Activated gamma-delta T cell treated with anti-CD3 and anti-CD28 coated beads, Interleukin-2, amount 50 U/mL, for 16 hours (primary cell): Measurements from ENCODE around the gene KLHL22.
"Not testable (repeated sequence)": the region's sequence is repeated elsewhere in the genome, so short reads cannot be mapped to it uniquely, and the experiment has no call there.

Experiments used
- DNase-seq: peaks from one replicate; pipeline ENCODE4 v3.0.0-alpha.2; 2020; ENCODE audit warnings: low read depth

KLHL22 gene

DNA sequence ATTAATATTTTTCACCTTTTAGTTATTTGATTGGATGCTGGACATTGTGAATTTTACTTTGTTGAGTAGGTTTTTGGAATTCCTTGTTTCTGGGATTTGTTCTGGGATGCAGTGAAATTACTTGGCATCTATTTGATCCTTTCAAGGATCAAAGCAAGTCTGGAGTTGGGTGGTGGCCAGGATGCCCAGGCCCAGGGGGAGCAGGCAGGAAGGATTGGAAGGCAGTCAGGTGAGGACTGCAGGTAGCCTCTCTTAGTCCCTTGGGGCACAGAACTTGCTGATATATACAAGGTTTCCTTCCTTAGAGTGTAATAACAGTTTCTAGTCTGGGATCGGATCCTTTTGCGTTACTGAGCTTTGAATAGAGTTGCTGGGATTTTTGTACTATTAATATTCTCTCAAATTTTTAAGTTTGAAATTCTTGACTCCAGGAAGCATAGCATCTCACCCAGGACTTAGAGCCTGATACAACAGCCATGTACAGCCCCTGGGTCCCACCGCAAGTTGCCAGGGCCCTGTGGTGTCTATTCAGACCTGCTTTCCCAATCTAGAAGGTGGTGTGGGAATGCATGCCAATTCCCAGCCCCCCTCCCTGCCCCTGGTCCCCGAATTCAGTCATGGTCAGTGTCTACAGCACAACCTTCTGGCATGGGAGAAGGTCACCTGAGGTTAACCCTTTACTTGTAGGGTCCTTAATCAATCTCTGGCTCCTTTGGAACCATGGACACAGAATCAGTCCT is 95.6 kb downstream of the KLHL22 start:
- DNase-seq = no peak

DNA sequence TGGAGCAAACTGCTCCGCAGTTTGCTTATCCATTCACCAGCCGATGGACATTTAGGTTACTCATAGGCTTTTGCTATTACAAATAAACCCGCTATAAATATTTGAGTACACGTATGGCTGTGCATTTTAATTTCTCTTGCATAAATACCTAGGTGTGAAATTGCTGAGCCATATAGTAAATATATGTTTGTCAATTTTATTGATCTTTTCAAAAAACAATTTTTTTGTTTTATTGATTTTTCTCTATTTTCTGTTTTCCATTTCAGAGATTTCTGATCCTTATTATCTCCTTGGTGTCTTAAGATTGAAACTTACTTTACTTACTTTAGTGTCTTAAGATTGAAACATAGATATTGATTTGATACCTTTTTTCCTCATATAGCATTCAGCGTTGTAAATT is 97.2 kb downstream of the KLHL22 start:
- DNase-seq = no peak

DNA sequence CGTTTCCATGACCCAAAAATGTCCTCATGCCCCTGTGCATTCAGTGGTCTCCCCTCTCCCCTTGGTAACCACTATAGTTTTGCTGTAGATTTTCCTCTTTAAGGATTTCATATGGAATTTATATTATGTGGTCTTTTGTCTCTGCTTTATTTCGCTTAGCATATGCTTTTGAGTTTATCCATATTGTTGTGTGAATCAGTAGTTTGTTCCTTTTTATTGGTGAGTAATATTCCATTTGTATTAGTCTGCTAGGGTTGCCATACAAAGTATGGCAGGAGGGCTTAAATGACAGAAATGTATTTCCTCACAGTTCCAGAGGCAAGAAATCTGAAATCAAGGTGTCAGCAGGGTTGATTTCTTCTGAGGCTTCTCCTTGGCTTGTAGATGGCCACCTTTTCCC is 98.1 kb downstream of the KLHL22 start:
- DNase-seq = no peak

DNA sequence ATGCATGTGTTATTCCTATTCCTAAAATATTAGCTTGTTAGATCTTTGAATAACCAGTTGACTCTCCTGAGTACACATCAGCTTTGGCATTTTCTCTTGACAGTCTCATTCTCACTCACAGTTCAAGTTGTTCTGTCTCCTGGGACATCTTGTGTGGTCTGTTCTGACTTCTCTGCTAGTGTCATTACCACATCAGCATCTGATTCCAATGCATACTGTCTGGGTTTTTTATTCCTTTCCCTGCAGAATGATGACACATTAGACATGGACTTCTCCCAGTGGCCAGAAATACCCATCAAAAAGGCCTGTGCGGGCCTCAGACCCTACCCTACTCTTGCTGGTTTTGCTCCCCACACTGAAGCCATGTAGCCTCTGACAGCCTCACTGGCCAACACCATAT is 99.0 kb downstream of the KLHL22 start:
- no peak for DNase-seq

DNA sequence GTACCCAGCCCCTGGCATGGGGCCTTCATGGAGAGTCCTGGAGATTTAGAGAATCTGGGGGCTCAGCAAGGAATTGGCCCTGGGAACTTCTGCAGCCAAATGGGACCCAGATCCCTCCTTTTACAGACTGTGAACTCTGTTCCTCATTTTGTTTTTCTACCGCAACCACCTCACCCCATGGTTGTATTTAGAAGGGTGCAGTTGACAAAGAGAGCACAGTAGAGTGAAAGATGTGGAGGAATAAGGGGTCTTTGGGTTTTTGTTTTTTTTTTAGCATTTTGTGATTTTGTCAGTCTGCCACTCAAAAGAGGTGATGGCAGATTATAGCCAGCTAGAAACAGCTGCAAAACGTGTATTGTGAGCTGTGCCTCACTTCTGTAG is 99.7 kb downstream of the KLHL22 start:
- DNase-seq = no peak

DNA sequence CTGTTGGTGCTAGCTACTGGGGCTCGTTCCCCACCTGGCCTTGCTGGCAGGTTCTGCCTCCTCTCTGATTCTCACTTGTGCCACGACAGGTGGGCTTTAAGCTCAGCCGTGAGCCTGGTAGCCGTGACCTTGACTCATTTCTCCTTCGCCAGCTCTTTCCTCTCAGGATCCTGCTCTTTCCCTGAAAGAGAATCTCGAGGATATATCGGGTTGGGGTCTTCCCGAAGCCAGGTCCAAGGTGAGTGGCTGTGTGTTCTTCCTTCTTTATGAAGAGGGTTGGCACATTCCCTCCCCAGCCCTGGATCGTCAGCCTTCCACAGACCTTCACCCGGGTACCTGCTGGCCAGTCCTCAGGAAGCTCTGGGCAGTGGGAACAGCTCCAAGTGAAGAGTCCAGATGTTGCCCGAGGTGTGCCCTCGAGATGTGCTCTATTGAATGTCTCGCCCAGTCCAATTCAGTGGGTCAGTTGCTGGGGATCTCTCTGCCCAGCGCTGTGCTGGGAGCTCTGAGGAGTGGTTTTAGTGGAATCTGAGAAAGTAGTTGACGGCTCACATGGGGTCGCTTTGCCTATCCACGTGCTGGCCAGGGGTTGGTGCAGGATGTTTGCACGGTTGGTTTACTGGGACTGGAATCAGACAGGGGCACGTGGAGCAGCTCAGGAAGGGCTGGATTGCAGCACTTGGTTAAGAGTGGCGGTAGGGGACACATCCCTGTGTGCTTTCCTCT is 100.3 kb downstream of the KLHL22 start:
- no peak for DNase-seq

DNA sequence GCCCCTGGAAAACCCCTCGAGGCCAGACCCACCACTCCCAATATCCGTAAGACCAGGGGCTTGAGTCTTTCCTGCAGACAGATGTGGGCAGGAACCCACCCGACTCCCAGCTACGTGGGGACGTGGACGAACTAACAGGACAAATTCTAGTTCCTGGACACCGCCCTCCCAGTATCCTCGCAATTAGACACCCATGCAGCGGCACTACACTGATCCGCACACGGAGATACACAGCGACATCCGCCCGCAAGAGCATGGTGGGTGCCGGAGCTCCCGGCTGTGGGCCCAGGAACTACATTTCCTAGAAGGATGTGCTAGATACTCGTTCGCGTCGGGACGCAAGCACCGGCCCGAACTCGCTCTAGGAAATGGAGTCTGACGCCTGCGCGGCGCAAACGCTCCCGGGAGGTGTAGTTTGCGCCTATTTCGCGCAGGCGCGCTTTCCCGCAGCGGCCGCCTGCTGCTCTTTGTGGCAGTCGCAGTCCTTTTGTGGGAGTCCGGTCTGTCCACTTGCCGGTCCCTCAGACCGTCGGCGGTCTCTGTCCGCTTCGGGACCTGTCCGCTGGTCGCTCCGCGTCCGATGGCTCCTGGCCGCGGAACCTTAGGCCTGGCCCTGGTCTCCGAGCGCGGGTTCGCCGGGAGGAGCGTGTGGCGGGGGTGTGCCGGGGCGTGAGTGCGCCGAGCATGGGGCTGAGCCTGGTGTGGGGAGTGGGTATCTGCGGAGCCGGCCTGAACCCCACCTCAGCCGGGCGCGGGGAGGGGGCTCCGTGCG is 101.7 kb downstream of the KLHL22 start, which contains the start of gene ZNF74:
ZNF74 (plus strand) TSS at position 447 of the 772 bp plus-strand sequence. CDS start 478 bp downstream, outside the sequence.
- peak; percentile 72 for DNase-seq

DNA sequence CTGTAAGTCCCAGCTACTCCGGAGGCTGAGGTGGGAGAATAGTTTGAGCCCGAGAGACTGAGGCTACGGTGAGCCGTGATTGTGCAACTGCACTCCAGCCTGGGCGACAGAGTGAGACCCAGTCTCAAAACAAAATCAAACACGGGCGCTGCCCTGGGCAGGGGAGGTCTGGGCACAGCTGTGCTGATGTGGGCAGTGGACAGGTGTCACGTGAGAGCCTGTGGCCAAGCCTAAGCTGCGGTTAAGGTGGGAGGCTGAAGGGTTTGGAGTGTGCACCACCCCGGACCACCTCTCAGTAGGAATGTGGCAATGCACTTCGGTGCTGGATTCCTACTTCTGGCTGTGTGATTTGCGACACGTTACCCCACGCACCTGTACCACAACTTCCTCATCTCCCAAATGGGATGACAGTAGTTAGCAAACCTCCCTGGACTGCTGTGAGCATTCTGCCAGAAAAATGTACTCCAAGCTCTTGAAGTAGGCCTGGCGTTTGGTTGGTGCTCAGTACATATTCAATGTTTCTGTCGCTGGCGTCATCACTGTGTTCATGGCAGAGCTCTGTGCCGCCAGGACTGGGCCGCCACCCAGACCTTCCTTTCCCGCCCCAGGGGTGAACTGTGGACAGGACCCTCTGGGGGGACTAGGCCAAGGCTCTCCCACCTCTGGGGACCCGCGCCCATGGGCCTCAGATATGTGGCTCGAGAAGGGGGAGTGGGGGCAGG is 102.5 kb downstream of the KLHL22 start:
- DNase-seq = no peak

DNA sequence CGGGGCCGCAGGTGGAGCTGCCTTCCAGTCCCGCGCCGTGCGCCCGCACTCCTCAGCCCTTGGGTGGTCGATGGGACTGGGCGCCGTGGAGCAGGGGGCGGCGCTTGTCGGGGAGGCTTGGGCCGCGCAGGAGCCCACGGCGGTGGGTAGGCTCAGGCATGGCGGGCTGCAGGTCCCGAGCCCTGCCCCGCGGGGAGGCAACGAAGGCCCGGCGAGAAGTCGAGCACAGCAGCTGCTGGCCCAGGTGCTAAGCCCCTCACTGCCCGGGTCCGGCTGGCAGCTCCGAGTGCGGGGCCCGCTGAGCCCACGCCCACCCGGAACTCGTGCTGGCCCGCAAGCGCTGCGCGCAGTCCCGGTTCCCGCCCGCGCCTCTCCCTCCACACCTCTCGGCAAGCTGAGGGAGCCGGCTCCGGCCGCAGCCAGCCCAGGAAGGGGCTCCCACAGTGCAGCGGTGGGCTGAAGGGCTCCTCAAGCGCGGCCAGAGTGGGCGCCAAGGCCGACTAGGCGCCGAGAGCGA is 103.2 kb downstream of the KLHL22 start:
- DNase-seq = not testable (repeated sequence)
